SK-N-SH (cell line): Measurements from ENCODE around the gene CPSF4.
A peak's percentile ranks its signal among the peaks of the same experiment; 100 is the strongest.

Experiments
- CTCF ChIP-seq: fragments of 200-600 bp; sonication (generic); IDR thresholded peaks from 2 replicates; pipeline ENCODE4 v1.6.1; 2017; ENCODE audit warnings: antibody characterized with exemption, mild to moderate bottlenecking, moderate library complexity
- ELF1 ChIP-seq: IDR thresholded peaks from 2 replicates; pipeline ENCODE4 v1.4.0; 2012
- EP300 ChIP-seq, 2 experiments: IDR thresholded peaks; 2 replicates each; pipeline versions ENCODE4 v1.4.0 to v1.6.1; 2012; ENCODE audit warnings: borderline replicate concordance in 1 of 2, low read depth in 1 of 2, low read length in 1 of 2
- EZH2phosphoT487 ChIP-seq: fragments of 200-600 bp; sonication (generic); IDR thresholded peaks from 2 replicates; pipeline ENCODE4 v1.6.1; 2017; ENCODE audit warnings: low read depth, mixed run types, mild to moderate bottlenecking, antibody characterized with exemption, moderate library complexity, borderline replicate concordance
- NFIC ChIP-seq: IDR thresholded peaks from 2 replicates; pipeline ENCODE4 v1.4.0; 2012; ENCODE audit warnings: borderline replicate concordance
- POLR2AphosphoS5 ChIP-seq: IDR thresholded peaks from 2 replicates; pipeline ENCODE4 v1.6.1; 2012; ENCODE audit warnings: low read depth, low read length
- RAD21 ChIP-seq: IDR thresholded peaks from 2 replicates; pipeline ENCODE4 v1.6.1; 2012; ENCODE audit warnings: mild to moderate bottlenecking, low read length
- REST ChIP-seq: IDR thresholded peaks from 2 replicates; pipeline ENCODE4 v1.6.1; 2012; ENCODE audit warnings: mild to moderate bottlenecking, low read depth, low read length, moderate library complexity
- TAF1 ChIP-seq: IDR thresholded peaks from 2 replicates; pipeline ENCODE4 v1.6.1; 2012; ENCODE audit warnings: low read depth, mild to moderate bottlenecking, low read length, moderate library complexity, borderline replicate concordance
- TCF12 ChIP-seq: IDR thresholded peaks from 2 replicates; pipeline ENCODE4 v1.4.0; 2012
- YY1 ChIP-seq: IDR thresholded peaks from 2 replicates; pipeline ENCODE4 v1.4.0; 2012; ENCODE audit warnings: low read depth, mild to moderate bottlenecking

GRCh38 chr7:99473315-99473596 lies 34.5 kb downstream of the CPSF4 start:
- no peak for TF ChIP-seq CTCF
- no peak for TF ChIP-seq TAF1
- TF ChIP-seq RAD21, result no peak
- no peak for TF ChIP-seq TCF12
- TF ChIP-seq YY1, result no peak
- TF ChIP-seq NFIC, result no peak
- TF ChIP-seq POLR2AphosphoS5, result no peak
- no peak for TF ChIP-seq EZH2phosphoT487
- no peak for TF ChIP-seq REST
- no peak for TF ChIP-seq EP300 (IDR thresholded peaks at IDR 0.05; ENCODE audit: borderline replicate concordance in 1 of 2, low read depth in 1 of 2, low read length in 1 of 2)
- peak; percentile 69 for TF ChIP-seq ELF1
